Karpas-422 (cell line): ENCODE measurements around the gene CHMP2B. TPM values are rescaled to one million over a fixed set of nuclear protein-coding genes. Genes with fewer than 3 reads are reported as not detected.

Experiments used
- DNase-seq: peaks from one replicate; pipeline ENCODE4 v3.0.0-alpha.2; 2015
- H2AFZ ChIP-seq: fragments of 200-600 bp; sonication (generic); 2 replicates; pipeline ENCODE4 v1.6.1; 2014; ENCODE audit warnings: antibody characterized with exemption, low read length, mixed read lengths
- H3K27ac ChIP-seq: fragments of 200-600 bp; sonication (generic); 2 replicates; pipeline ENCODE4 v1.5.1; 2014; ENCODE audit warnings: mild to moderate bottlenecking, low read length, moderate library complexity
- H3K27me3 ChIP-seq: fragments of 200-600 bp; sonication (generic); 2 replicates; pipeline ENCODE4 v1.6.1; 2014; ENCODE audit warnings: low read length, mixed read lengths
- H3K36me3 ChIP-seq: fragments of 200-600 bp; sonication (generic); 2 replicates; pipeline ENCODE4 v1.6.1; 2014; ENCODE audit warnings: low read length, mixed read lengths; ENCODE audit not compliant: insufficient read depth
- H3K4me1 ChIP-seq: fragments of 200-600 bp; sonication (generic); 2 replicates; pipeline ENCODE4 v1.6.1; 2014; ENCODE audit warnings: mild to moderate bottlenecking, low read length, mixed read lengths
- H3K4me2 ChIP-seq: fragments of 200-600 bp; sonication (generic); 2 replicates; pipeline ENCODE4 v1.6.1; 2014; ENCODE audit warnings: low read length, low read depth, mild to moderate bottlenecking; ENCODE audit not compliant: poor library complexity, severe bottlenecking
- H3K4me3 ChIP-seq: fragments of 200-600 bp; sonication (generic); 2 replicates; pipeline ENCODE4 v1.5.1; 2014; ENCODE audit warnings: mild to moderate bottlenecking, antibody characterized with exemption, low read length, mixed read lengths
- H3K79me2 ChIP-seq: fragments of 200-600 bp; sonication (generic); 2 replicates; pipeline ENCODE4 v1.6.1; 2014; ENCODE audit warnings: mild to moderate bottlenecking, low read length, mixed read lengths
- H3K9ac ChIP-seq: fragments of 200-600 bp; sonication (generic); 2 replicates; pipeline ENCODE4 v1.6.0; 2014; ENCODE audit warnings: low read length
- H3K9me2 ChIP-seq: fragments of 200-600 bp; sonication (generic), shearing (Covaris generic); replicated peaks from 2 replicates; pipeline ENCODE4 v1.6.0; 2014; ENCODE audit warnings: mild to moderate bottlenecking, low read length, moderate library complexity; ENCODE audit not compliant: insufficient read depth
- H3K9me3 ChIP-seq: fragments of 300-700, 200-600 bp; sonication (generic); 2 replicates; pipeline ENCODE4 v1.6.1; 2014; ENCODE audit warnings: low read length, mixed read lengths
- H4K20me1 ChIP-seq: fragments of 200-600 bp; sonication (generic); 2 replicates; pipeline ENCODE4 v1.6.1; 2014; ENCODE audit warnings: mild to moderate bottlenecking, antibody characterized with exemption, low read length, low read depth; ENCODE audit not compliant: insufficient read depth
- total RNA-seq: library from RNA; depleted of rRNA; stranded (reverse); fragments of >200 nt; shearing (Covaris generic); gene quantifications from 2 replicates; pipeline ENCODE4 v1.2.3, GENCODE V29; 2014; ENCODE audit warnings: low replicate concordance

Gene CHMP2B
- total RNA-seq, 1 experiment from 2014 or later = 23.0 TPM

- no peak for DNase-seq
- Histone ChIP-seq H3K4me2 (no peak overlapping the region), H3K4me1 (no peaks in the 10 kb centered on the region), H4K20me1 (no peaks in the 10 kb centered on the region), H3K27ac (no peak overlapping the region), H3K9me3 (no peaks in the 10 kb centered on the region), H3K4me3 (no peak overlapping the region), H3K27me3 (no peaks in the 10 kb centered on the region), H3K9me2 (no peaks in the 10 kb centered on the region), H3K36me3 (no peaks in the 10 kb centered on the region), H3K9ac (no peak overlapping the region), H3K79me2 (no peaks in the 10 kb centered on the region), H2AFZ (no peak overlapping the region)
Observed at GRCh38 chr3:87261925-87262324, 34.8 kb downstream of the CHMP2B start.

DNA sequence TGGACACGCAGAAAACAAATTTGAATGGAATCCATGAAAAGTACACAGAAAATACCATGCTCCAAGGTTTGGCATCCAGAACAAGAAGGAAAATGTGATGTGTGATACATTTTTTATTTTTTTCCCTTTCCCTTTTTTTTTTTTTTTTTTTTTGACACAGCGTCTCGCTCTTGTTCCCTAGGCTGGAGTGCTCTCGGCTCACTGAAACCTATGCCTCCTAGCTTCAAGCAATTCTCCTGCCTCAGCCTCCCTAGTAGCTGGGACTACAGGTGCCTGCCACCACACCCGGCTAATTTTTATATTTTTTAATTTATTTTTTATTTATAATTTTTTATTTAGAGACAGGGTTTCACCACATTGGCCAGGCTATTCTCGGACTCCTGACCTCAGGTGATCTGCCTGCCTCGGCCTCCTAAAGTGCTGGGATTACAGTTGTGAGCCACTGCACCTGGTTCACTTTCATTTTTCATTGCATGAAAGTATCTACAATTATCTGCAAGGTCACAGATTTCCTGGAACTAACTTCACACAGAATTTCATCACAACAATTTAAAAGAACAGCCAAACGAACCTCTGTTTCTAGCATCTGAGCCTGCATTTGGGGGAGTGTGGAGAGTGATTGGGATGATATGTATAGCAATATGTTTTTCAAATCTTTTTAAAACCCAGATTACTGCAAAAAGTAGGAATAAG, 41.0 kb downstream of the CHMP2B start:
- Histone ChIP-seq H3K4me3 (no peak overlapping the region), H3K9me3 (no peaks in the 10 kb centered on the region), H2AFZ (no peak overlapping the region), H3K4me2 (no peak overlapping the region), H3K27me3 (no peaks in the 10 kb centered on the region), H3K36me3 (no peaks in the 10 kb centered on the region), H3K9ac (no peak overlapping the region), H3K79me2 (no peaks in the 10 kb centered on the region), H3K27ac (no peak overlapping the region), H3K4me1 (no peaks in the 10 kb centered on the region; the same call in 1 of the 2 replicates), H3K9me2 (no peaks in the 10 kb centered on the region), H4K20me1 (no peaks in the 10 kb centered on the region)
- no peak for DNase-seq

GRCh38 chr3:87268646-87269211, 41.6 kb downstream of the CHMP2B start:
- no peak overlapping the region for H3K4me3 ChIP-seq
- H3K4me1 ChIP-seq = no peaks in the 10 kb centered on the region; the same call in 1 of the 2 replicates
- H3K27me3 ChIP-seq = no peaks in the 10 kb centered on the region
- no peak overlapping the region for H3K4me2 ChIP-seq
- H3K9me3 ChIP-seq = no peaks in the 10 kb centered on the region
- no peak overlapping the region for H3K27ac ChIP-seq
- no peak overlapping the region for H2AFZ ChIP-seq
- no peak for DNase-seq
- H3K79me2 ChIP-seq = no peaks in the 10 kb centered on the region
- no peaks in the 10 kb centered on the region for H4K20me1 ChIP-seq
- H3K9me2 ChIP-seq = no peaks in the 10 kb centered on the region
- no peak overlapping the region for H3K9ac ChIP-seq
- H3K36me3 ChIP-seq = no peaks in the 10 kb centered on the region

DNA sequence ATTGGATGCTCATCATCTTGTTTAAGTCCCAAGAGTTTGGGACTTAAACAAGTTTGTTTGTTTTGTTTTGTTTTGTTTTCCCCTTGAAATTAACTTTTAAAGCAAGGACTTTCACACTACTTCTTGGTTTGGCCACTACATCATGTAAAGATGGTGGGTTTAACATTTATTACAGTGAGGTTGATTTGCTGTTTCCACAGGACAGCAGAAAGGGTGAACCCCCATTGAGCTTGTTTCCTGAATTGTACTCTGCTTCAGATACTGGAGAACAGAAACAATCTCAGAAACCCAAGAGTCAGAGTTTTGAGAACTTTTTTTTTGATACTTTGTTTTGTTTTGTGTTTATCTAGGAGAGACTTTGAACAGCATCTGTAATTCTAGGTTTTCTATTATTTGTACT, 42.6 kb downstream of the CHMP2B start:
- H3K4me2 ChIP-seq = no peak overlapping the region
- H3K79me2 ChIP-seq = no peaks in the 10 kb centered on the region
- H3K4me1 ChIP-seq = no peaks in the 10 kb centered on the region; the same call in 1 of the 2 replicates
- DNase-seq = no peak
- H2AFZ ChIP-seq = no peak overlapping the region
- no peaks in the 10 kb centered on the region for H4K20me1 ChIP-seq
- H3K9me2 ChIP-seq = no peaks in the 10 kb centered on the region
- H3K36me3 ChIP-seq = no peaks in the 10 kb centered on the region
- no peaks in the 10 kb centered on the region for H3K27me3 ChIP-seq
- no peaks in the 10 kb centered on the region for H3K9me3 ChIP-seq
- no peak overlapping the region for H3K9ac ChIP-seq
- H3K27ac ChIP-seq = no peak overlapping the region
- no peak overlapping the region for H3K4me3 ChIP-seq

- no peaks in the 10 kb centered on the region for H3K27me3 ChIP-seq
- H4K20me1 ChIP-seq = no peaks in the 10 kb centered on the region
- H3K79me2 ChIP-seq = no peaks in the 10 kb centered on the region
- no peak overlapping the region for H3K4me3 ChIP-seq
- no peak overlapping the region for H2AFZ ChIP-seq
- no peaks in the 10 kb centered on the region; the same call in 1 of the 2 replicates for H3K4me1 ChIP-seq
- no peaks in the 10 kb centered on the region for H3K36me3 ChIP-seq
- DNase-seq = no peak
- H3K27ac ChIP-seq = no peak overlapping the region
- no peak overlapping the region for H3K9ac ChIP-seq
- H3K4me2 ChIP-seq = no peak overlapping the region
- no peaks in the 10 kb centered on the region for H3K9me3 ChIP-seq
- no peaks in the 10 kb centered on the region for H3K9me2 ChIP-seq
Observed at GRCh38 chr3:87270908-87271700, 44.0 kb downstream of the CHMP2B start.

- H3K9ac ChIP-seq = no peak overlapping the region
- H3K27ac ChIP-seq = no peak overlapping the region
Observed at GRCh38 chr3:87272718-87273341, 45.7 kb downstream of the CHMP2B start.

GRCh38 chr3:87276484-87276883, 49.4 kb downstream of the CHMP2B start, which contains the start of gene POU1F1:
POU1F1 (minus strand) TSS chr3:87276584; CDS start chr3:87276462, 122 bp downstream.
- H2AFZ ChIP-seq = no peak within 1 kb of the TSS

More at GRCh38 chr3:87272718-87273341, 45.7 kb downstream of the CHMP2B start:
- Histone ChIP-seq H3K27me3 (no peaks in the 10 kb centered on the region), H3K4me1 (no peaks in the 10 kb centered on the region; the same call in 1 of the 2 replicates), H3K4me2 (no peak overlapping the region), H3K9me2 (no peaks in the 10 kb centered on the region), H3K4me3 (no peak overlapping the region), H3K9me3 (no peaks in the 10 kb centered on the region), H3K36me3 (no peaks in the 10 kb centered on the region), H3K79me2 (no peaks in the 10 kb centered on the region), H4K20me1 (no peaks in the 10 kb centered on the region), H2AFZ (no peak overlapping the region)
- no peak for DNase-seq

DNA sequence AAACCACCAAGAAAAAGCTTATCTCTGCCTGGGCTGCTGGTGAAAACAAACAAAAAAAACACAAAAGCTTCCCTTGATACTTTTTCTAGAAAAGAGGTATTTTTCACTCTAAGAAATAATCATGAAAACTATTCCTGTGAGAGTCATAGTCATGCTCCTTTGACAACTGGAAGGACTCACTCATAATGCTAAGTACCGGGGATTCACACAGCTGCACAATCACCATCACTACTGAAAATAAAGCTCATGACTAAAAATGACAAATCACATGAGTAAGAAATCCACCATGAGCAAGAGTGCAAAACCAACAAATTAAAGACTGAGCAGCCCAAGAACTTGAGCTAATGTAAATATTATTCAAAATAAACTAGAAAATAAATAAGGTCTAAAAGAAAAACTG, 59.9 kb downstream of the CHMP2B start:
- Histone ChIP-seq H3K4me1 (no peaks in the 10 kb centered on the region), H3K9ac (no peak overlapping the region), H2AFZ (no peak overlapping the region), H3K9me3 (no peaks in the 10 kb centered on the region), H3K79me2 (no peaks in the 10 kb centered on the region), H3K27me3 (no peaks in the 10 kb centered on the region), H3K27ac (no peak overlapping the region), H3K4me2 (no peak overlapping the region), H3K36me3 (no peaks in the 10 kb centered on the region), H3K9me2 (no peaks in the 10 kb centered on the region), H3K4me3 (no peak overlapping the region), H4K20me1 (no peaks in the 10 kb centered on the region)
- DNase-seq = no peak

More at GRCh38 chr3:87276484-87276883, 49.4 kb downstream of the CHMP2B start, which contains the start of gene POU1F1:
- Histone ChIP-seq H3K4me1 (no peaks in the 10 kb centered on the region; the same call in 1 of the 2 replicates), H3K27ac (no peak within 1 kb of the TSS), H3K9ac (no peak within 1 kb of the TSS), H3K79me2 (no peaks in the 10 kb centered on the region), H3K36me3 (no peaks in the 10 kb centered on the region), H3K9me3 (no peaks in the 10 kb centered on the region), H3K27me3 (no peaks in the 10 kb centered on the region), H3K4me3 (no peak within 1 kb of the TSS), H3K9me2 (no peaks in the 10 kb centered on the region), H3K4me2 (no peak within 1 kb of the TSS), H4K20me1 (no peaks in the 10 kb centered on the region)
- DNase-seq = no peak
